ENCODE measurements around the gene ALOX15B.

ALOX15B gene

DNA sequence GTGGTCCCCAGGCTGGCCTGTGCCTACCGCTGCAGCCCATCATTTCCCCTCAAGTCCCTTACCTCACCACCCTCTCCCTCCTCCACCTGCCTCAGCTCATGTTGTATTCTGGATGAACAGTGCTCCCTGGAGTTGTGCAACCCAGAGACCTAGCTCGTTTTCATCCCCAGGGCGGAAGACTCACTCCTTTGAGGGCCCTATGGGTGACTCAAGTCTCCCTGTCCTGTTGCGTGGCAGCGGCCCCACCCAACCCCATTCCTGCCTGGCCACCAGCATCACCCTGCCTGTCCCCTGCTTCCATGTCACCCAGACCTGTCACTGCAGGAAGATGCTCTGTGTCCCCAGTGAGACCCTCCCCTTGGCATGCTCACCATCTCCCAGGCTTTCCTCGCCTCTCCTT lies 45.4 kb downstream of the ALOX15B start:
- TF ChIP-seq GATA2 (IDR thresholded peaks at IDR 0.05; ENCODE audit: low read depth, low read length) = no peak
- TF ChIP-seq GATA3 (IDR thresholded peaks at IDR 0.05; ENCODE audit: low read depth, low read length) = no peak

DNA sequence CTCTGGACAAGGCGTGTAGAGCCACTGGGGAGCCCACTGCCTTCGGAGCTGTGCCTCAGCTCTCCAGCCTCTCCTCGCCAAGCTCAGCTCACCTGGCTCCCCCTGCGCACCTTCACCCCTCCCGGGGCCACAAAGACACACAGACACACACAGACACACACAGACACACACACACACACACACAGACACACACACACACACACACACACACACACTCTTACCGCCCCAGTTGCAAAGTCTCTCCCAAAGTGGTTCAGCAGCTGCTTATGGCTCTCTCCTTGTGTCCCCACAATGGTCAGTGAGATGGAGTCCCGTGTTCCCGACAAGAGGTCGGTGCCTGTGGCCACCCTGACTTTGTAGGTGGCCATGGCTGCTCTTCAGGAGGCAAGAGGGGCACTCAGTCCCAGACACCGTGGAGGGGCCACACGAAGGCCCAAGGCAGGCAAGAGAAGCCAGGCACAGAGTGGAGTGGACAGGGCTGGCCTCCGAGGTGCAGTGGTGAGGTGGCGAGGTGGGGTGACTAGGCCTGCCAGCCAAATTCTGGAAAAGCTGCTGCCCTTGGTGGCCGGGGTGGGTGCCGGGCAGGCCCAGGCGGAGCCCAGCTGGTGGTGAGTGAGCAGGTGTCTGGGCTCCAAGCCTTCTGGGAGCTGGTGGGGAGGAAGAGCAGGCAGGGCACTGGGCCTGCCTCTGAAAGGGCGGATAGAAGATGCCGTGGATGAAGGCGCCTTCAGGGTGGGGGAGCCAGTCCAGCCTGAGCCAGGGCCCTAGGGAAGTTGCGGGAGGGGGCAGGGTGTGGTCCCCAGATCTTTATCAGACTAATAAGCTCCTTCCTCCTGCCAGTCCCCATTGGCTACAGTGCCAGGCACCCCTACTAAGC lies 48.5 kb downstream of the ALOX15B start, which contains the start of gene ALOX12B:
Gene ALOX12B (minus strand): TSS at position 642 of the 877 bp plus-strand sequence. CDS start 274 bp downstream, at position 368.
- TF ChIP-seq GATA3 (IDR thresholded peaks at IDR 0.05; ENCODE audit: low read depth, low read length) = no peak
- no peak for TF ChIP-seq GATA2 (IDR thresholded peaks at IDR 0.05; ENCODE audit: low read depth, low read length)

- TF ChIP-seq GATA3 (IDR thresholded peaks at IDR 0.05; ENCODE audit: low read depth, low read length) = no peak
- TF ChIP-seq GATA2 (IDR thresholded peaks at IDR 0.05; ENCODE audit: low read depth, low read length) = no peak
Observed at GRCh38 chr17:8087952-8088230, 49.0 kb downstream of the ALOX15B start.

GRCh38 chr17:8089728-8090127 lies 50.9 kb downstream of the ALOX15B start:
- TF ChIP-seq GATA3 (IDR thresholded peaks at IDR 0.05; ENCODE audit: low read depth, low read length) (no peak), GATA2 (IDR thresholded peaks at IDR 0.05; ENCODE audit: low read depth, low read length) (no peak)

GRCh38 chr17:8091033-8091687 lies 52.3 kb downstream of the ALOX15B start:
- TF ChIP-seq GATA2 (IDR thresholded peaks at IDR 0.05; ENCODE audit: low read depth, low read length) (no peak), GATA3 (IDR thresholded peaks at IDR 0.05; ENCODE audit: low read depth, low read length) (no peak)

DNA sequence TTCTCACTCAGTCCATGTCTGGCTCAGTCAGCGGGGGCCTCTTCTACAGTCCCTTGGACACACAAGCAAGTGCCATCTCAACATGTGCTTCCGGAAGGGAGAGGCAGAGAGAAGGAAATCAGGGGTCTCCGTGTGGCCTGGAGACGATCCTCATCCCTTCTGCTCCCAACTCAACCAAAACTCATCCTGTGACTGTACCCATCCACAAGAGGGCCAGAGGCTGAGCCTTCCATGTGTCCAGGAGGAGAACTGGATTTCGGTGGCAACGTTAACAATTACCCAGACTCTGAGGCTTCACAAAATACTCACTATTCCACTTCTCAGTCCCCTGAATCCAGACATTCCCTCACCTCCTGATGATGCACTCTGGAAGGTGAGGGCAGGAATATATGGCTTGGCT lies 56.5 kb downstream of the ALOX15B start:
- TF ChIP-seq GATA2 (IDR thresholded peaks at IDR 0.05; ENCODE audit: low read depth, low read length) (no peak), GATA3 (IDR thresholded peaks at IDR 0.05; ENCODE audit: low read depth, low read length) (no peak)

- no peak for TF ChIP-seq GATA3 (IDR thresholded peaks at IDR 0.05; ENCODE audit: low read depth, low read length)
- TF ChIP-seq GATA2 (IDR thresholded peaks at IDR 0.05; ENCODE audit: low read depth, low read length) = no peak
Observed at GRCh38 chr17:8096541-8096940, 57.7 kb downstream of the ALOX15B start.

Data from SH-SY5Y (cell line).